ENCODE measurements around the gene GPR171.
"Not testable (repeated sequence)": the region's sequence is repeated elsewhere in the genome, so short reads cannot be mapped to it uniquely, and the experiment has no call there.

The GPR171 gene

DNA sequence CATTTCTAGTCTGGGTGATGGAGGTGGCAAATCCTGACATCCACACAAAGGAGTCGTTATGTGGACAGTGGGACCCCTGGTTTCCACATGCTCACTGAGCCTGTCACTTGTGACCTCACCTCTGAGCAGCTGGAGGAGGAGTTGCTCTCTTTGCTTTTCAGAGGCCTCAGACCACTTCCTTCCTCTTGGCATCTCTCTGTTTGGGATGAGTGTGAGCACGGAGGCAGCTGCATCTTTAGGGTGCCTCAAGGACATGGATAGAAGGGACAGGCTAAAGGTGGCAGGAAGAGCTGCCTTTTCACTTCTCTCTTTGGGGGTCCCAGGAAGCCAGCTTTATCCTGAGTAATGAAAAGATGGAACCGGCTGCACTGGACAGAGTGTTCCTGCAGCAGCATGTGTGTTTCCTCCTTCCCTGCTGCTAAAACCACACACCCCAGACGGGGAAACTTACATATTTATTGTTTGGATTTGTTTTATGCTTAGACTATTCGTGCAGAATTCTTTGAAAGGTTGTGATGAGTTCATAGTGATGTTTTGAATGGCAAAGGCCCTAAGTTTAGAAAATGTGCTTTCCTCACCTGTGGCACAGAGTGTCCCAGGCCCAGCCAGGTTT lies 31.8 kb downstream of the GPR171 start:
- DNase-seq: no peak

DNA sequence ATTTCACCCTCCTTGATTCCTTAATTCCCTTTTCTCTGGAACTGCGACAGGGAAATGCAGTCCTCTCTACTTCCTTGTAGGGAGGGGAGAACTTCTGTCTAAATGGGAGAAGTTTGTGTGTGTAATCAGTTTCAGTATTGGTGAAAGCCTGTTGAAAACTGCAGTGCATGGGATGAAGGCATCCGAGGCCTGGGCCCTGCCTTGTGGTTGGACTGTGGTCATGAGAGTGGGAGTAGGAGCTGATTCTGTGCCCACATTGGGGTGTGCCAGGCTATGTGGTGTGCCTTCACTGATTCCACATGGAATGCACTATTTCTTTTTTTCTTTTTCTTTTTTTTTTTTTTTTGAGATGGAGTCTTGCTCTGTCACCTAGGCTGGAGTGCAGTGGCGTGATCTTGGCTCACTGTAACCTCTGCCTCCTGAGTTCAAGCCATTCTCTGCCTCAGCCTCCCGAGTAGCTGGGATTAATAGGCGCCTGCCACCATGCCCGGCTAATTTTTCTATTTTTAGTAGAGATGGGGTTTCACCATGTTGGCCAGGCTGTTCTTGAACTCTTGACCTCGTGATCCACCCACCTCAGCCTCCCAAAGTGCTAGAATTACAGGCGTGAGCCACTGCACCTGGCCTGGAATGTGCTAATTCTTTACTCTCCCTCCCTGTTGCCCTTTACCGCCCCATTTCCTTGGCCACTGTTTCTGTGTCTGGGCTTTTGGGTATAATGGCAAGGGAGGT lies 32.9 kb downstream of the GPR171 start:
- not testable (repeated sequence) for DNase-seq

DNA sequence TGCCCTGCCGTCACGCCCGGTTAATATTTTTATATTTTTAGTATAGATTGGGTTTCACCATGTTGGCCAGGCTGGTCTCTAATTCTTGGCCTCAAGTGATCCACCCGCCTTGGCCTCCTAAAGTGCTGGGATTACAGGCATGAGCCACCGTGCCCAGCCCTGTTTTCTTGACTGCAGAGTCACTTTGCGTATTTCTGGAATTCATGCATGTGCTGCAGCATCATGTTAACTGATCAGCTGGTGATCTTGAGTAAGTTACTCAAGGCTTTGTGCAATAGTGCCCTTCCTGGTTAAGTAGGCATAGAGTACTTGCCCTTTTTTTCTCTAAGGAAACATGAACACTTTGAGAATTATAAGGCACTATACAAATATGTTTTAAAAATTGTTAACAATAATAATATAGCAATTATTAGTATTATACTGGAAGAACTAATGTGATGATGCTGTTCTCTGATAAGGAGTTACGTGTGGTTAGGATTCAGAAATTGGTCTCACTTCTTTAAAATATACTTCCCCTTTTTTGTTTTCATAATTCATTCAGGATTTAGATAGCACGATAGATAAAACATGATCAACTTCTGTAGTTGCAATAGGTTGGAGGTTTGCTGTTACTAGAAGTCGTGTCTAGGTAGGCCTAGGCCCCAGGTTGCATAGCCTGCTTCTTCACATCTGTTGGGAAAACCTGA lies 33.6 kb downstream of the GPR171 start:
- no peak for DNase-seq

DNA sequence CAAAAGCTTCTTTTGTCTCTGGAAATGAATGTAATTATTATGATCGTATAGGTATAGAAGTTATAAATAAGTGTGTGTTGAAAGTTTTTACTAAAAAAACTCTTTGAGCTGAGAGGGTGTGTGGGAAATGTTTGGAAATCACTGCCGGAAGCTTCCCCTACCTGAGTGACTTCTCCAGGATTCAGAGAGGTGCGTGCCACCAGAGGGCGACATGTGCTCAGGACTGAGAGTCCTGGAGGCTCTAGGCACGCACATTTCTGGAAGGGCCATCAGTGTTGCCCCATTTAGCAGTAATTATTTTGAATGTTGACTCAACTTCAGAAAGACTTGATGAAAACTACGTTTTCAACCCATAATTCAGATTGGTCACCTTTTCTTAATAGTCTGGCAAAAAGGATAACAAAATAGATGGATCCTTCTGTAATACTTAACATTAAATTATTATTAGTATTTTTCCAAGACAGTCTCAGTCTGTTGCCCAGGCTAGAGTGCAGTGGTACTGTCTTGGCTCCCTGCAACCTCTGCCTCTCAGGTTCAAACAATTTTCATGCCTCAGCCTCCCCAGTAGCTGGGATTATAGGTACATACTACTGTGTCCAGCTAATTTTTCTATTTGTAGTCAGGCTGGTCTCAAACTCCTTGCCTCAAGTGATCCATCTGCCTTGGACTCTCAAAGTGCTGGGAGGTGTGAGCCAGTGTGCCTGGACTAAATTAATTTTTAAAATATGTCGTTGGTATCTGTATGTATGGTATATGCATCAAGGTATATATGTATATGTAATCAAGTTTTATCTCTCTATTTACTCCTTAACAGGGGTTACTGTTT lies 34.5 kb downstream of the GPR171 start:
- DNase-seq: peak; percentile 10

DNA sequence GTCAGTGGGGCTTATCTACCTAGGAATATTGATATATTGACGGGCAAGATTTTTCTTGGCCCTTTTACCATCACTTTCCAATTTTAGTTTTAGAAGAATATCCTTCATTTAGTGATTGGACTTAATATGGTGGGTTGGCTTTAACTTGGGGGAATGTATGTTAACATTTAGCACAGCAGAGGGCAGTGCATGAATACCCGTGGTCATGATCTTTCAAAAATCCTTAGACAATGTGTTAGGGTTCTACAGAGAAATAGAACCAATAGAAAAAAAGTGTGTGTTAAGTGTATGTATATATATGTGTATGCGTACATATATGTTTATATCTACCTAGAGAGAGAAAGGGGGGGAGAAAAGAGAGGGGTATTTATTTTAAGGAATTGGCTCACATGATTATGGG lies 36.9 kb downstream of the GPR171 start:
- no peak for DNase-seq

DNA sequence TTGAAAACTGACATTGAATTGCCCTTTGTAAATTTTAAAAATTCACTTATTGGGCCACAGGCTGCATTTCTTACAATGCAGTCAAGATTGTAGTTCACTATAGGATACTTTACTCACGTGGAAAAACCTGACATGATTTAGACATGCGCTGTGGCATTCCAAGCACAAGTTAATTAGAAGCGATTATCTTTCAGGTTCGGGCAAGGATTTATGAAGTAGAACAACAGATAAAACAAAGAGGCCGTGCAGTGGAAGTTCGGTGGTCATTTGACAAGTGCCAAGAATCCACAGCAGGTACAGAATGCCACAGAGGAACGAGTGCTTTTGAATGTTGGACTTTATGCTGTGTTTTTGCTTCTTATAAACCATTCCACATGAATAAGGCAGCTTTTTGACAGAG lies 37.8 kb downstream of the GPR171 start:
- no peak for DNase-seq

DNA sequence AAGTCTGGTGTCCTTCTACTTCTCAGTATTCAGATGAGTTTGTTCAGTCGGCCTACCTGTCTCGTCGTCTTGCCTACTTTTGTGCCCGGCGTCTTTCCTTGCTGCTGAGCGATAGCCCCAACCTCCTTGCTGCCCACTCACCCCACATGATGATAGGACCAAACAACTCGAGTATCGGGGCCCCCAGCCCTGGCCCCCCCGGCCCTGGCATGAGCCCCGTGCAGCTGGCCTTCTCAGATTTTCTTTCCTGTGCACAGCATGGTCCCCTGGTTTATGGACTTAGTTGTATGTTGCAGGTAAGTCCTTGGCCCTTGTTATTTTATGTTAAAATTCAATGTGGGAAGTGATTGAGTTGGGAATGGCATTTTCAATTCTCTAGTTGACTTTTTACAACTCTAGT lies 43.2 kb downstream of the GPR171 start:
- DNase-seq: no peak

DNA sequence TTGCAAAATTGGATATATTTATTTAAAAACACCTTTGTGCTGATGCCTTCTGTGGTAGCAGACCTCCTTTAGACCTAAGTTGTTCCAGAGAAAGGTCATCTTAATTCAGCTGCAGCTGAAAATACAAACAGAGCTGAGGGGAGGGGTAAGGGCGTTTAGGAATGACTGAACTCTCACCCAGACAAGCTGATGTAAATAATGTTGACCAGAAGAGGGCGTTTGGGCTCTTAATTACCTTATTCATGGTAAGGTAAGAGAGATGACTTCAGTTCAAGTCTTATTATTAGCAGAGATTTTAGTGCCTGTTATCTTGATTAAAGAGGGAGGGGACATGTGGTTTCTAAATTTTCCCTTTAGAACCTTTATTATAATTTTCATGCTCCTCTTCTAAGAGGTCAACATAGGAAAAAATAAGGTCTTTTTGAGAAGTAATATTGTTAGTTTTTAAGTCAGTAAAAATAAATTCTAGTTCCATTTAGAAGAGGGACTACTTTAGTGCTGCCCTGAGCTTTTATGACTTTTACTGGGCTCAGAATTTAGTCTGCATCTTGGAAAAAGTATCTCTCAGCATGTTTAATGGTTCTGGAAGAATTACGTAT lies 46.3 kb downstream of the GPR171 start:
- DNase-seq: peak; percentile 36

DNA sequence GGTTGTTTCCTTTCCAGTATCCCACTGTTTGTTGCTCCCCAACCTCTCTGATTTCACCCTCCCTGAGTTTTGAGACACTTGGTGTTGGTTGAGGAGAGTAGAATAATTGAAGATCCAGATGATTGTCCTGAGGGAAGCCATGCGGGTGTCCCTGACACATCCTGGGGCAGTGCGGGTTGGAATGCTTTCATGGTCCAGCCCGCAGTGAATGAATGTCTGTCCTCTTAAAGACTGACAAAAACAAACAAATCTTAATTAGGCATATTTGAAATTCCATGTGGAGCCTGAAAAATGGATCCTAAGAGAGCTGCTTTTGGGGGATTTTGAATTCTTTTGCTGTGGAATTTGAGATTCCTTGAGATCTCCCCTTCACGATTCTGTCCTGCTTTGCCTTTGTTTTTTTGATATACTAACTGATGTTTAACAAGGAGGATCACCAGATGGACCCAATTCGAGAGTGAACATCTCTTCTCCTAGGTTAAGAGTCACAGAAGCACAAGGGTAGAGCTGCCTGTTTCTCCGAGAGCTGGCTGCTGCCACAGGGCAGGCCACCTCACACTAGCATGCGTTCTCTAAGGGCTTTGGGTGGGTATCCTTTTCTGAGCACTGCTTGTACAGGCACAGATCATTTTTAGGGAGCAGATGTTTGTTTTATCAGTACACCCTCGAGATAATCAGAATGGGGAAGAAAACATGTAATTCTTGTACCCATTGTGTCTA lies 47.4 kb downstream of the GPR171 start:
- DNase-seq: no peak

DNA sequence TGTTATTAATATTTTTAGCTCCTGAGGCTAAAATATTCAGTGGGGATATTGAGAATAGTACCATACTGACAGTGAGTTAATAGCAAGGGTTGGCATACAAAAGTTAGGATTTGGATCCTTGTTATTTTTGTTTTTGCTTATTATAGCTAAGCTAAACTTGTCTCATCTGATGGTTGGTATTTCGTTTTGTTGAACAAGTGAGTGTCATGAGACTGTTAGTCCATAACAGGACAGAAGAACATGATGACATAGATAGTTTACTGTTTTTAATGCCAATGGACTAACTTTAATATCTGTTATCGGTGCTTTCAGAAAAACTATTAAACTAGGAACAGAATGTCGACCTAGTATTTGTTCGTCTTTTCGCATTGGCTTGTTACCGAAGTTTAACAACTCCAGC lies 48.5 kb downstream of the GPR171 start:
- DNase-seq: no peak

DNA sequence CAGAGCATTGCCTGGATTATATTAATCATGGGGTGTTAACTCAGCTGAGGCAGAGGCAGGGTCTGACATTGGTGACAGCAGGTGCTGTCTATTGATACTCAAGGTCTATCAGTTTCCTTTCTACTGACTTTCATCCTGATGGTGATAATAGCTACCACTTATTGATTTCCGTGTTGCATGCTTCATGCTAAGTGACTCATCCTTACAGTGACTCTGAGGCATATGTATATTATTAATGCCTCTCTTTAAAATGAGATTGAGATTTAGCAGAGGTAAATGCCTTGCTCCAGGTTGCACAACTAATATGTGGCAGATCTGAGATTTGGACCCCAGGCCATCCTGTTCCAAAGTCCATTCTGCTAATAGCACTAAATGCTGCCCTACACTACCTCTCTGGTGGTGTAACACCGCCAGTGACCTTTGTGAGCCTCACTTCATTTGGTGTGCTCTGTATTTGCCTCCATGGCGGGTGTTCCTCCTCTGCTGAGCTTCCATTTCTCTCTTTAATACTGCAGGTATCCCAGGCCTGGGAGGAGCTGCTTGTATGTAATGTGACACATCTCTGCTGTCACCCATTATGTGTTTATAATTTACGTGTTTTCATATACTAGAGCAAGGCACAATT lies 50.4 kb downstream of the GPR171 start:
- DNase-seq: no peak
